SKM-1 treated with dmso at 0.1 percent for 144 hours (cell line): ENCODE results near the gene HYAL2.
A peak's percentile ranks its signal among the peaks of the same experiment; 100 is the strongest.

Source experiments
- DNase-seq: peaks from one replicate; lab custom pipeline; 2025; ENCODE audit not compliant: unreplicated experiment; lab: John Stamatoyannopoulos, UW

The HYAL2 gene

GRCh38 chr3:50331364-50331907, 8.9 kb upstream of the HYAL2 start:
- no peak for DNase-seq

- no peak for DNase-seq
Measured at GRCh38 chr3:50330330-50330729, 7.8 kb upstream of the HYAL2 start.

DNA sequence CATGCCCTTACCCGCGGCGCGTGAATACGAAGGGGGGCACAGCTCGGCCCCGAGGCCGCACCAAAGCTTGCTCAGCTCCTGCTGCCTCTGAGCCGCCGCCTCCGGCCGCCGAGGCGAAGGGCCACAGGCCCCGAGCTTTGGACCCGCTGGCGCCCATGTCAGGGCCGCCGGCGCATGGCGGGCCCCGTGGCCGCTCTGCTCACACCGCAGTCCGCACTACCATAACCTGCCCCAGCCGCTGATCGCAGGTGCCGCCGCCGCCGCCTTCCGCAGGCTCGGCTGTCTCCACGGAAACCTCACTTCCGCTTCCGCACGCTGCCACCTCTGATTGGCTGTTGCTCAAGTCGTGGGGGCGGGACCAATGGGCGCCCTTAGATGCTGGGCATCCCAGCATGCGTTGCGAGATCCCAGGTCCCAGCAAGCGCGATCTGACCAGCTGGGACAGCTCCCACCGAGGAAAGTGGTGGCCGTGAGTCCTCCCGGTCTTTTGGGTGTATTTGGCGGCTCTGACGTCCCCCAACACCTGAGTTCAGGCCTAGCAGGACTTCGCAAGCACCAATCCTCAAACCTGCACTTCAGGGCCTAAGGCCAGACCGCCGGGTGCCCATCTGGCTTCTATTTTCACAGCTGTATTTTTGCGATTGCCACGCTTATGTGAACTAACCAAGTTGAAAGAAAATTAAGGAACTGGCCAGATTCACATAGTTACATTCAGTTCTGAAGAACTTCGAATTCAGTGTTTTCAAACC, 5.6 kb upstream of the HYAL2 start, which contains the start of gene TUSC2:
TSS of gene TUSC2 (minus strand) at position 281 of the 749 bp plus-strand sequence. CDS start at position 157, 124 bp downstream.
- peak; percentile 96 for DNase-seq

- DNase-seq = no peak
Measured at GRCh38 chr3:50327129-50327528, 4.6 kb upstream of the HYAL2 start.

DNA sequence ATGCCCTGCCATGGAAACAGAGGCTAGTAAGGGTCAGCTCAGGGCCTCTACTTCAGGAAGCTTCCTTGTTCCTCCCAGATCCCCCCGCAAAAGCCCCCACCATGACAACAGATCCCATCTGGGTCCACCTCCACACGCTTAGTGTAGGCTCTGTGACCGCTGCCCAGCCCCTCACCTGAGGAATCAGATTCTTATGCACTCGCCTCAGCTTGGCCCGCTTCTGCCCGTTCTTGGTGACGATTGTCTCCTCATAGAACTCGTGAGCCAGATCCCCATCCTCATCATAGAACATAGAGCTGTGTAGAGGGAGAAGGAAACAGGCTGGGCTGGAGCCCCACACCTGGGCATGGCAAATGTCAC, 3.6 kb upstream of the HYAL2 start:
- no peak for DNase-seq

DNA sequence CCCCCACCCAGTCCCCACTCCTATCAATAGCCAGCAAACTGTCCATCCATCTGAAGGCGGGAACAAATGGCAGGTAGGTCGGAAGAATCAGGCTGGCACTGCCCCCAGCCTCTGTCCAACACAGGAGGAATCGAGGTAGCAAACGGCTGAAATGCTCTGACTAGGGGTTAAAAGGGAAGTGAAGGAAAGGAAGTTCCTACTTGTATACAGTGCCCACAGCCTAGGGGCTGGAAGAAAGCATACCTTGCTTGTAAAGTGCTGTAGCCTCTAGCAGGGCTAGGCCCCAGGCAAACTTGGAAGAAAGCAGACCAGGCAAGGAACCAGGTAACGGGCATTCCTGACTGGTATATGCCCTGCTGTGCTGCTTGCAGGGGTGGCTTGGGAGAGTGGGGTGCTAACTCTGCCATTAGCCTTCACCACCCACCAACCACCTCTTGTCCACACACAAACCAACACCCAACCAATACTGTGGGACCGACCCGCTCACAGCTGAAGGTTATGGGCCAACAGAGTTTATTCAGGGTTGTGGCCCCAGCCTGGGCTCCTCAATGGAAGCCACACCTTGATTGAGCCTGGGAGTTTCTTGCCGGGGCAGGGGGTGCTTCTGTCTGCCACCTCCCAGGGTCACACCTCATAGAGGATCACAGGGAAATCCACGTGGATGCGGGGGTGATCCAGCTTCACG, 3.1 kb upstream of the HYAL2 start:
- no peak for DNase-seq

- no peak for DNase-seq
Measured at GRCh38 chr3:50325113-50325480, 2.6 kb upstream of the HYAL2 start.

DNA sequence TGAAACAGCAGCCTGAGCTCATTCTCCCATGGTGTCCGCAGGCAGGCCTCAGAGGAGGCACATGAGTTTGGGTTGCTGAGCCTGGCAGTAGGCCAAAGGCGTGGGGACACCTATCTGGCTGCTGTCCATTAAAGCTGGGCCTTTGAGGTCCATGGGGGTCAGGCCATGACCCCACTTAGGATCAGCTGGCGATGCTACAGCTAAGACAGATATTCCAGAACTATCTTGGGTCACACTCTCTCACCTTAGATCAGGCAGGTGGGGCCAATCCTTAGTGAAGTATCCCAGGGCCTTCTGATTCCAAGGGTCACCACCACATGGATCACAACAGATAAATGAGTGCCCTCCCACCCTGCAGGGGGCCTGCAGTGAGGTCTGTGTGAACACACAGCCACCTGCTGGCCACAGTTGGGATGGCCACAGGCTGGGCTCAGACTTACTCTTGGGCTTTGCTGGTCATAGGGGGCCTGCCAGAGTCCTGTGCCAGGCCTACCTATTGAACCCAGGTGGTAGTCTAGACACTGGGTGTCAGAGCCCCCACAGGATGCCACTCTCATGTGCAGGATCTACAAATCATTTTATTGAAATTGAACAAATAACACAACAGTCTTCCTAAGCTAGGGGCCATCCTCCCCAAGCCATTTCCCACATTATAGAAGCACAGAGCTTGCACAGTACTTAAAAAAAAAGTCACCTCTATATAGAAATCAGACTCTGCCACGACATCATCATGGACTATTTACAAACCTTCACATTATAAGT, 2.0 kb upstream of the HYAL2 start:
- DNase-seq = no peak

DNA sequence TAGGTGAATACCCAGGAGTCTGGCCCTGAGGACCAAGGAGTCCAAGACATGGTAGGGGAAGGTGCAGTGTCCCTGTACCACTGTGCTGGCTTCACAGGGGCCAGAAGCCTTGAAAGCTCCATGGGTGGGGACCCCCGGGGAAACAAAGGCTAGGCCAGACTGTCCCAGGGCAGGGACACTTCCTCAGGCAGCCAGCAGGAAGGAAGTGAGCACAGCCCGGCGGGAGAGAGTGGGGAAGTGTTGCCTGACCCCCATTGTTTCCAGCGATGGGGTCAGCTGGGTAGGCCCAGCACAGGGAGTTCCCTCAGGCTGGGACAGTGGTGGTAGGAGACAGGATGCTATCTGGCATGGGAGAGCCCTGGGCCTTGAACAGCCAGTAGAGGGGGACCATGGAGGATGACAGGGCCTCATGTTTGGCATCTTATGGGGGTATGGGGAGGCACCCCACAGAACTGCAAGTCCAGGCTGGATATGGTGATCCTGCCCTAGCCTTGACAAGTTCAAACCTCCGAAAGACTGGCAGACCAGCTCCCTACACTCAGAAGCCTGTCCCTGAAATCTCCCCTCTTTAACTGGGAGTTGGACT, 1.2 kb upstream of the HYAL2 start:
- DNase-seq = no peak

DNA sequence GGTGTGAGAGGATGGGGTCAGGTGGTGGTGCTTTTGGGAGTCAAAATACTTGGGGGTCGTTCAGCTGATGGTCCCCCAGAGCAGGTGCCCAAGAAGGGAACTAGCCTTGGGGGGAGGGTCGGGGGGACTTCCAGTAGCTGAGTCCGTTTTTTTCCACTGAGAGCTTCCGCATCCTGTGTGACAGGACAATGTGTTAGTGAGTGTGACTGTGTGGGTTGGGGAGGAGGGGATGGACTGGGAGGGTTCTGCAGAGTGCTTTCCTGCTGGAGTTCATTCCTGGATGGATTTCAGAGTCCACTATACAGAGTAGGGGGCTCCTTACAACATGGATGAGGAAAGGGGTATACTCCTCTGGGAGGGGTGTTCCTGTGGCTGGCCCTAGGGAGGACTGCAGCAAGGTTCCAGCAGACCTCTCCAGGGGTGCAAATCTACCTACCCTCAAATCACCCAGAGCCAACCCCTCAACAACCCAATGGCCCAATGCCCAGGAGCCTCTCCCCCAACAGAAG, 601 bp upstream of the HYAL2 start:
- DNase-seq = no peak

DNA sequence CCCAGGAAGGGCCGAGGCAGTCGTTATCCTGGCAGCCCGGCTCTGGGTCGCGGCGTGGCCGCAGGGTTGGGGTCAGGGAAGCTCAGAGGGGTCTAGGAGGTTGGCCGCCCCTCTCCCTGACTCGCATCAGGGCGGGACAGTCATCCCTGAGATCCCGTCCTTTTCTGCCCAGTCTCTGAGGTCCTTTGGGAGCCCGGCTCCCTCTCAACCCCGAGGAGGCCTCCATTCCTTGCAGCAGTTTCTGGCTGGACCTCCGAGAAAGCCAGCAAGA, 495 bp downstream of the HYAL2 start:
- no peak for DNase-seq

DNA sequence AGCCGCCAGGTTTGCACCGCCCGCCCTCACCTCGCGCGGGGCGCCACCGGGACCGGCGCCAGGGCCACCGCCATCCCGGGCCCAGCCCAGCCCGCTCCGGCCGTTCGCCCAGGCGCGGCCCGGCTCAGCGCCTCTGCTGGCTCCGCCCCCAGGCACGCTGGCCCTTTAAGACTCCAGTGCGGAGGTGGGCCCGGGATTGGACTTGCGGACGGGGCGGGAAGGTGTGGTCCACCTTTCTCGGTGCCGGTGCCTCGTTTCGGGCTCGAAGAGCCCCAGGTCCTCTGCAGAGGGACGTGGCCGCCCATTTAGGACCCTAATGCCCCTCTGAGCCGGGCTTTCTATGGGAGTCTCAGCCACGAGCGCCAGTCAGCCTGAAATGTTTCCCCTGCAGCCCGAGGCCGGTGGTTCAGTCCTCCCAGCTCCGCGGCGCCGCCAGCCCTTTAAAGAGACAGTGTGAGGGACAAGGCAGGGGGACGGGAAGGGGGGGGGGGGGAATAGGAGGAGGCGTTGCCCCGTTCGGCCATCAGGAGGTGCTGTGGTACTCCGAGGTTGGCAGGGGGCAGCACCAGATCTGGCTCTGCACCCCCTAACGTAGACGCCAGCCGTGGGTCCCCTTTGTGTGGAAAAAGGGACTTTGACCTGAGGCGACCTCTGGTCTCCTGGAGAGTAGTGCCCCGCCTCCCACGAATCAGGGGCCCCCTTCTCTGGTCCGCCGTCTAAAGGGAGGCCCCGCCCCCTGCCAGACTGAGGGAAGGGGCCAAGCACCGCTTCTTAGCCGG, 1.0 kb downstream of the HYAL2 start:
- DNase-seq = peak; percentile 90

DNA sequence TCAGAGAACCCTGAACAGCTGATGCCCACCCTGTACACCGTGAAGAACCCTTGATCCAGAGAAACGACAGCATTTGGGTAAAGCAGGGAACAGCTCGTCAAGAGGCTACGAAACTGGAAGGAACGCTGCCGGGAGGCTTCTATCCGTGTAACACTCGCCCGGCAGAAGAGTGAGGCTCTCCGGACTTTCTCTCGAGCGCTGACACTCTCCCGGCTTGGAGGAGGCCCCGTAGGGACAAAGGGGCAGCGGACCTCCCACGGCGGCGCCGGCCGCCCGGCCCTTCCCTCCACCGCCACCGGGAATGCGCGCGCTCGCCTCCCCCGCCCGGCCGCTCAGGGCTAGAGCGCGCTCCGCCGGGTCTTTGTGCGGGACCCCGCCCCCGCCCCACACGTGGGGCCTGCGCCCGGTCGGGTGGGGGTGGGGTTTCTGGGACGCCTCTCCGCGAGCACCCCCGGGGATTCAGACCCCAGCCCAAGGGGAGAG, 1.7 kb downstream of the HYAL2 start:
- peak; percentile 44 for DNase-seq

DNA sequence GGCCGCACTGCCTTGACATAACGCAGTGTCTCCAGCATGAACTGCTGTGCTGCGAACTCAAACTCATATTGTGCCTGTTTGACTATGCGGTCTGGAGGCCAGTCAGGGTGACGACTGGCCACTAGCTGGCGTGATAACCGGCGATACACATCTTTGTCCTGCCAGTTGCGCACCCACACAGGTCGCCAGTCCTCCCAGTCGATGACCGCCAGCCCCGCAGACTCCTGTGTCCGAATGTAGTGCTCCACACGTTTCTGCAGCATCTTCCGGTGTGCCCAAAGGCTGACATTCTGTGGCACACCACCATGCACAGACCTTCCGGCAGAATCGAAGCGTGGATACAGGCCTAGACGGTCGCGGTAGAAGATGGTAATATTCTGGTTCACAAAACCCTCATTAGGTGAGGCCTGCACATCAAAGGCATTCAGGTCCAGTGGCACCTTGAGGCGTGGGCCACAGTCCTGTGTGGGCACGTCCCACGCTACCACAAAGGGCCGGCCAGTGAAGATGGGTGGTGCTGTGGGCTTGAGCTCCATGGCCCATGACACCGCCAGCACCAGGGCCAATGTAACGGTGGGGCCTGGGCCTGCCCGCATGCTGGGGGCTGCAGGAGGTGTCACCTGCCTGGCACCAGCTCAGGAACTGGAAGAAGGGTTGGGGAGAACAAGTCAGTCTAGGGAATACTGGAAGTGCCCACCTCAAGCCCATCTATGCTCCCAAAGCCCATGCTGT, 2.5 kb downstream of the HYAL2 start:
- no peak for DNase-seq

DNA sequence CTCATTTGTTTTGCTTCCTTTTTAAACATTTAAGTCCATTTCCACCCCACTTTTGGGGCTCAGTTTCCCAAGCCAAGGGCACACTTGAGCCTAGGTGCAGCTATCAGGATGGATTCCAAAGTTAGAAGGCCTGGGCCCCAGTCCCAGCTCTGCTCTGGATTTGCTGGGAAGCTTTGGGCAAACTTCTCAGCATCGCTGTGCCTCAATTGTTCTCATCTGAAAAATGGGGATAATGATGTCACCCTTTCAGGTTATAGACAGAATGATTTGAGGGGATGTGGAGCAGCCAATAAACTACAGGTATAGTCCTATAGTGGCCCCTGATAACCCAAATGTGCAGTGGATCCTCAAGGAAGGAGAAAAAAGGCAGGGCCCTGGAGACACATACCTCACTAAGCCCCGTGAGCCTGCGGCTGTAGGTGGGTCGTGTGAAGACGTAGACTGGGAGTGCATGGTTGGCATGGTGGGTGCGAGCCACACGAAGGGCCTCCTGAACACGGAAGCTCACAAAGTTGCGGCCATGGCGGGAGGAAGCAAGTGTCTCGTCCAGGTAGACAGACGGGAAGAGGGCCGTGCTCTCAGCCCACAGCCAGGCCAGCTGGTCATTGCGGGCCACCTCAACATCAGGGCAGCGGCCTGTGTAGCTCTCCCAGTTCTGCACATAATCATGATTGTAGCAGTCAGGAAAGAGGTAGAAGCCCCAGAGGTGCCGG, 3.2 kb downstream of the HYAL2 start:
- no peak for DNase-seq

DNA sequence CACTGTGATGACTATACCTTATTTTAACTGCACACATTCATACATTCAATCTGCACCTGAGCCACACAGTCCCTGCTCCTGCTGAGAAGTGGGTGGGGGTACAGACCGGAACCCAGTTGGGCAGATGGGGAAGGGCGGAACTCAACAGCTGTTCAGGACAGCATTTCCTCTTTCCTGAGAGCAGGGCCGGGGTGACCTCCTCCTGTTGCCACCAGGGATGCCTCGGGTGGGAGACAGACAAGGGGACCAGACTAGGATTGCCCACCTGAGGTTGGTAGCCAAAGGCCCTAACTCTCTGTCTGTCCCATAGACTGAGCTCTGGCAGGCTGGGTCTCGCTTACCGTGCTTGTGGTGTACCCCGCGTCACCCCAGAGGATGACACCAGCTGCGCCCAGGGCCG, 3.9 kb downstream of the HYAL2 start:
- no peak for DNase-seq

GRCh38 chr3:50318163-50318562, 4.4 kb downstream of the HYAL2 start:
- DNase-seq = no peak

GRCh38 chr3:50317300-50317699, 5.2 kb downstream of the HYAL2 start:
- DNase-seq = no peak

- no peak for DNase-seq
Measured at GRCh38 chr3:50316657-50317242, 5.8 kb downstream of the HYAL2 start.
